Heart left ventricle (tissue), 16 donors: ENCODE data around the gene CEBPA. TPM values are rescaled to one million over a fixed set of nuclear protein-coding genes. Genes with fewer than 3 reads are reported as not detected.

Source experiments
- ATAC-seq, 4 donors: fragments of 200-7000 bp; cut with Tn5 transposase; one replicate each; pipeline ENCODE4 v1.9.1; 2020 to 2022; ENCODE audit warnings: moderate library complexity in 4 of 4, mild to moderate bottlenecking in 3 of 4, moderate number of reproducible peaks in 1 of 4
- DNase-seq, 5 donors: peaks; one replicate each; pipeline ENCODE4 v3.0.0-alpha.2; 2020
- H3K27ac ChIP-seq, 12 donors: fragments of 200-600 bp; sonication (generic) in 4 of 12; one replicate each; pipeline versions ENCODE4 v1.5.0 to v1.8.0; 2016 to 2022; ENCODE audit warnings: mild to moderate bottlenecking in 2 of 12
- H3K27me3 ChIP-seq, 9 donors: fragments of 200-600 bp; sonication (generic) in 2 of 9; one replicate each; pipeline versions ENCODE4 v1.5.1 to v1.8.0; 2016 to 2022; ENCODE audit warnings: mild to moderate bottlenecking in 3 of 9
- H3K36me3 ChIP-seq, 9 donors: fragments of 200-600 bp; sonication (generic) in 2 of 9; one replicate each; pipeline versions ENCODE4 v1.5.0 to v1.8.0; 2018 to 2022; ENCODE audit warnings: mild to moderate bottlenecking in 2 of 9
- H3K4me1 ChIP-seq, 12 donors: fragments of 200-600 bp; sonication (generic) in 4 of 12; one replicate each; pipeline versions ENCODE4 v1.5.0 to v1.8.0; 2016 to 2022; ENCODE audit warnings: mild to moderate bottlenecking in 3 of 12
- H3K4me3 ChIP-seq, 12 donors: fragments of 200-600 bp; sonication (generic) in 4 of 12; one replicate each; pipeline versions ENCODE4 v1.5.0 to v1.8.0; 2017 to 2022; ENCODE audit warnings: mild to moderate bottlenecking in 9 of 12, moderate library complexity in 4 of 12
- H3K9me3 ChIP-seq, 12 donors: fragments of 200-600 bp; sonication (generic) in 4 of 12; one replicate each; pipeline versions ENCODE4 v1.5.0 to v1.8.0; 2016 to 2022; ENCODE audit warnings: mild to moderate bottlenecking in 1 of 12
- CTCF ChIP-seq, 12 donors: fragments of 200-600 bp; sonication (generic) in 4 of 12; IDR thresholded peaks; one replicate each; pipeline versions ENCODE4 v1.5.0 to v1.8.0; 2018 to 2022; ENCODE audit warnings: antibody characterized with exemption in 12 of 12, mild to moderate bottlenecking in 5 of 12
- POLR2A ChIP-seq, 2 donors: fragments of 450-650 bp; IDR thresholded peaks; one replicate each; pipeline ENCODE4 v1.6.1; 2017; ENCODE audit warnings: antibody characterized with exemption in 2 of 2, mild to moderate bottlenecking in 2 of 2, moderate library complexity in 2 of 2
- WGBS, 4 donors: extraction: QIAGEN DNeasy Blood & Tissue Kit in 2 of 4; methylation state at CpG; one replicate each; pipeline versions ENCODE4 v1.1.5 to v1.1.7; 2013 to 2018; 5-methylcytosine and 5-hydroxymethylcytosine counted together
- intact Hi-C, 10 donors: fragments of 100-400 bp; cut with DNase I; formaldehyde crosslinking; loops; one replicate each; pipeline versions ENCODE4 v1.11.1 to v1.14.2; 2022
- polyA plus RNA-seq, 2 donors: library from polyadenylated mRNA; stranded (reverse); fragments of 200-250 nt; gene quantifications; one replicate each; pipeline ENCODE4 v1.2.3, GENCODE V29; 2013
- total RNA-seq, 9 donors: library from RNA; depleted of rRNA in 2 of 9; stranded (reverse); fragments of >200 nt in 2 of 9; fragmentation: NEBNext Ultra II Directional in 3 of 9; extraction: Animal tissue kit (Norgen Biotek cat#: 25700) in 3 of 9; gene quantifications; one replicate each; pipeline versions ENCODE4 v1.1.0 to v1.2.4, GENCODE V29; 2016 to 2023
- donor health status: ischemic (EF 13 %, LVEDD 7.1; RV severe dilation, severe dysfunction).
- donor health status: healthy with polysubstance abuse.
- donor health status: DM: no; HTN: yes; CAD: no.
- donor health status: DM: no; HTN: no; CAD: no.
- donor health status: ischemic (EF 25% LVEDD 6.9; RV normal size, moderate dysfunction).
- donor health status: ischemic (EF 25% LVEDD 5.7; RV mildly dilated, moderate dysfunction).
- donor health status: healthy.
- donor health status: DM: yes; HTN: yes; CAD: no.
- donor health status: ischemic (EF 35%, LVEDD 5.7; RV mildly dilated, moderate dysfunction).
- donor health status: nonischemic (EF 11% LVEDD 7.7; RV severe dilation, severe dysfunction).
- donor health status: DM: yes; HTN: yes; CAD: no.
- donor health status: PGD.
- donor health status: ischemic (EF 29% LVEDD 5.4; RV normal size, mild dysfunction).
- donor health status: nonischemic (EF 23%, LVEDD 6.1; RV moderate dilation, normal function).

CEBPA gene
- total and polyA plus RNA-seq, 11 donors = 0.69 to 40.1 (median 2.5) TPM

GRCh38 chr19:33267706-33268105, 34.6 kb downstream of the CEBPA start:
- peak in 1 of 5 donors; percentile 69 for DNase-seq
- peaks cover 0 to 22% (median 0%) of the 10 kb centered on the region in 9 donors for H3K27me3 ChIP-seq
- H3K36me3 ChIP-seq = no peaks in the 10 kb centered on the region
- H3K4me3 ChIP-seq = no peak overlapping the region
- no peaks in the 10 kb centered on the region for H3K9me3 ChIP-seq
- 58 to 69% (median 65%) methylated on average over 9 to 14 of the region's 14 CpGs for WGBS, 4 donors
- H3K27ac ChIP-seq = peak overlapping the region in 1 of 12 donors; percentile 79
- intact Hi-C loops = no loop called here
- TF ChIP-seq CTCF (IDR thresholded peaks at IDR 0.05) = no peak
- TF ChIP-seq POLR2A (IDR thresholded peaks at IDR 0.05) = no peak
- ATAC-seq = peak in 1 of 4 donors; percentile 26
- peaks cover 0 to 22% (median 0%) of the 10 kb centered on the region in 12 donors for H3K4me1 ChIP-seq

- TF ChIP-seq POLR2A (IDR thresholded peaks at IDR 0.05) = no peak
- TF ChIP-seq CTCF (IDR thresholded peaks at IDR 0.05) = no peak
- peak overlapping the region in 1 of 12 donors; percentile 79 for H3K27ac ChIP-seq
- H3K9me3 ChIP-seq = no peaks in the 10 kb centered on the region
- WGBS, 4 donors = 68 to 73% (median 72%) methylated on average over 16 to 20 of the region's 20 CpGs
- intact Hi-C loops = no loop called here
- no peak overlapping the region for H3K4me3 ChIP-seq
- DNase-seq = peak in 1 of 5 donors; percentile 40
- no peaks in the 10 kb centered on the region for H3K36me3 ChIP-seq
- H3K27me3 ChIP-seq = peaks cover 0 to 22% (median 0%) of the 10 kb centered on the region in 9 donors
- ATAC-seq = no peak
- peaks cover 0 to 22% (median 0%) of the 10 kb centered on the region in 12 donors for H3K4me1 ChIP-seq
Measured at GRCh38 chr19:33266974-33267484, 35.3 kb downstream of the CEBPA start.

- no peaks in the 10 kb centered on the region for H3K36me3 ChIP-seq
- peaks cover 0 to 43% (median 0%) of the 10 kb centered on the region in 12 donors for H3K4me1 ChIP-seq
- H3K27ac ChIP-seq = no peak overlapping the region
- no peak overlapping the region for H3K4me3 ChIP-seq
- H3K27me3 ChIP-seq = peaks cover 0 to 17% (median 0%) of the 10 kb centered on the region in 9 donors
- no peak for ATAC-seq
- 87 to 89% (median 88%) methylated on average over 12 to 14 of the region's 14 CpGs for WGBS, 4 donors
- DNase-seq = no peak
- intact Hi-C loops = no loop called here
- H3K9me3 ChIP-seq = no peaks in the 10 kb centered on the region
- TF ChIP-seq CTCF (IDR thresholded peaks at IDR 0.05) = no peak
- TF ChIP-seq POLR2A (IDR thresholded peaks at IDR 0.05) = no peak
Measured at GRCh38 chr19:33264881-33265445, 37.4 kb downstream of the CEBPA start.

GRCh38 chr19:33263325-33264023, 38.9 kb downstream of the CEBPA start:
- Histone ChIP-seq H3K4me3 (no peak overlapping the region), H3K27ac (no peak overlapping the region), H3K27me3 (peaks cover 0 to 5% (median 0%) of the 10 kb centered on the region in 9 donors), H3K4me1 (peaks cover 0 to 41% (median 0%) of the 10 kb centered on the region in 12 donors), H3K9me3 (peaks cover 0 to 4% (median 0%) of the 10 kb centered on the region in 12 donors), H3K36me3 (no peaks in the 10 kb centered on the region)
- WGBS, 4 donors = 64 to 71% (median 67%) methylated on average over 25 of the region's 25 CpGs
- TF ChIP-seq POLR2A (IDR thresholded peaks at IDR 0.05) = no peak
- no peak for TF ChIP-seq CTCF (IDR thresholded peaks at IDR 0.05)
- intact Hi-C loops = no loop called here
- ATAC-seq (no peak), DNase-seq (no peak)
